ENCODE data around the gene C1R.

GRCh38 chr12:7108003-7108795 is 16.0 kb upstream of the C1R start:
- TF ChIP-seq, protein P1, sequence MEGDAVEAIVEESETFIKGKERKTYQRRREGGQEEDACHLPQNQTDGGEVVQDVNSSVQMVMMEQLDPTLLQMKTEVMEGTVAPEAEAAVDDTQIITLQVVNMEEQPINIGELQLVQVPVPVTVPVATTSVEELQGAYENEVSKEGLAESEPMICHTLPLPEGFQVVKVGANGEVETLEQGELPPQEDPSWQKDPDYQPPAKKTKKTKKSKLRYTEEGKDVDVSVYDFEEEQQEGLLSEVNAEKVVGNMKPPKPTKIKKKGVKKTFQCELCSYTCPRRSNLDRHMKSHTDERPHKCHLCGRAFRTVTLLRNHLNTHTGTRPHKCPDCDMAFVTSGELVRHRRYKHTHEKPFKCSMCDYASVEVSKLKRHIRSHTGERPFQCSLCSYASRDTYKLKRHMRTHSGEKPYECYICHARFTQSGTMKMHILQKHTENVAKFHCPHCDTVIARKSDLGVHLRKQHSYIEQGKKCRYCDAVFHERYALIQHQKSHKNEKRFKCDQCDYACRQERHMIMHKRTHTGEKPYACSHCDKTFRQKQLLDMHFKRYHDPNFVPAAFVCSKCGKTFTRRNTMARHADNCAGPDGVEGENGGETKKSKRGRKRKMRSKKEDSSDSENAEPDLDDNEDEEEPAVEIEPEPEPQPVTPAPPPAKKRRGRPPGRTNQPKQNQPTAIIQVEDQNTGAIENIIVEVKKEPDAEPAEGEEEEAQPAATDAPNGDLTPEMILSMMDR (IDR thresholded peaks at IDR 0.05) = no peak
- no peak for TF ChIP-seq EZH2phosphoT487 (IDR thresholded peaks at IDR 0.05; ENCODE audit: borderline replicate concordance, low read depth)
- peak; percentile 69 for TF ChIP-seq CHD2 (IDR thresholded peaks at IDR 0.05; ENCODE audit: low read length, partially characterized antibody)
- TF ChIP-seq PBX3 (IDR thresholded peaks at IDR 0.05) = no peak
- no peak for TF ChIP-seq EP300 (IDR thresholded peaks at IDR 0.05; ENCODE audit: borderline replicate concordance in 1 of 2, low read depth in 1 of 2, low read length in 1 of 2)
- TF ChIP-seq, protein P2, sequence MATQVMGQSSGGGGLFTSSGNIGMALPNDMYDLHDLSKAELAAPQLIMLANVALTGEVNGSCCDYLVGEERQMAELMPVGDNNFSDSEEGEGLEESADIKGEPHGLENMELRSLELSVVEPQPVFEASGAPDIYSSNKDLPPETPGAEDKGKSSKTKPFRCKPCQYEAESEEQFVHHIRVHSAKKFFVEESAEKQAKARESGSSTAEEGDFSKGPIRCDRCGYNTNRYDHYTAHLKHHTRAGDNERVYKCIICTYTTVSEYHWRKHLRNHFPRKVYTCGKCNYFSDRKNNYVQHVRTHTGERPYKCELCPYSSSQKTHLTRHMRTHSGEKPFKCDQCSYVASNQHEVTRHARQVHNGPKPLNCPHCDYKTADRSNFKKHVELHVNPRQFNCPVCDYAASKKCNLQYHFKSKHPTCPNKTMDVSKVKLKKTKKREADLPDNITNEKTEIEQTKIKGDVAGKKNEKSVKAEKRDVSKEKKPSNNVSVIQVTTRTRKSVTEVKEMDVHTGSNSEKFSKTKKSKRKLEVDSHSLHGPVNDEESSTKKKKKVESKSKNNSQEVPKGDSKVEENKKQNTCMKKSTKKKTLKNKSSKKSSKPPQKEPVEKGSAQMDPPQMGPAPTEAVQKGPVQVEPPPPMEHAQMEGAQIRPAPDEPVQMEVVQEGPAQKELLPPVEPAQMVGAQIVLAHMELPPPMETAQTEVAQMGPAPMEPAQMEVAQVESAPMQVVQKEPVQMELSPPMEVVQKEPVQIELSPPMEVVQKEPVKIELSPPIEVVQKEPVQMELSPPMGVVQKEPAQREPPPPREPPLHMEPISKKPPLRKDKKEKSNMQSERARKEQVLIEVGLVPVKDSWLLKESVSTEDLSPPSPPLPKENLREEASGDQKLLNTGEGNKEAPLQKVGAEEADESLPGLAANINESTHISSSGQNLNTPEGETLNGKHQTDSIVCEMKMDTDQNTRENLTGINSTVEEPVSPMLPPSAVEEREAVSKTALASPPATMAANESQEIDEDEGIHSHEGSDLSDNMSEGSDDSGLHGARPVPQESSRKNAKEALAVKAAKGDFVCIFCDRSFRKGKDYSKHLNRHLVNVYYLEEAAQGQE (IDR thresholded peaks at IDR 0.05; ENCODE audit: low read depth, low read length) = no peak

Measured in SK-N-SH (cell line).